ENCODE measurements around the gene PLEKHB2.
"Not testable (repeated sequence)": the region's sequence is repeated elsewhere in the genome, so short reads cannot be mapped to it uniquely, and the experiment has no call there.

Gene PLEKHB2, protein sequence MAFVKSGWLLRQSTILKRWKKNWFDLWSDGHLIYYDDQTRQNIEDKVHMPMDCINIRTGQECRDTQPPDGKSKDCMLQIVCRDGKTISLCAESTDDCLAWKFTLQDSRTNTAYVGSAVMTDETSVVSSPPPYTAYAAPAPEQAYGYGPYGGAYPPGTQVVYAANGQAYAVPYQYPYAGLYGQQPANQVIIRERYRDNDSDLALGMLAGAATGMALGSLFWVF

DNA sequence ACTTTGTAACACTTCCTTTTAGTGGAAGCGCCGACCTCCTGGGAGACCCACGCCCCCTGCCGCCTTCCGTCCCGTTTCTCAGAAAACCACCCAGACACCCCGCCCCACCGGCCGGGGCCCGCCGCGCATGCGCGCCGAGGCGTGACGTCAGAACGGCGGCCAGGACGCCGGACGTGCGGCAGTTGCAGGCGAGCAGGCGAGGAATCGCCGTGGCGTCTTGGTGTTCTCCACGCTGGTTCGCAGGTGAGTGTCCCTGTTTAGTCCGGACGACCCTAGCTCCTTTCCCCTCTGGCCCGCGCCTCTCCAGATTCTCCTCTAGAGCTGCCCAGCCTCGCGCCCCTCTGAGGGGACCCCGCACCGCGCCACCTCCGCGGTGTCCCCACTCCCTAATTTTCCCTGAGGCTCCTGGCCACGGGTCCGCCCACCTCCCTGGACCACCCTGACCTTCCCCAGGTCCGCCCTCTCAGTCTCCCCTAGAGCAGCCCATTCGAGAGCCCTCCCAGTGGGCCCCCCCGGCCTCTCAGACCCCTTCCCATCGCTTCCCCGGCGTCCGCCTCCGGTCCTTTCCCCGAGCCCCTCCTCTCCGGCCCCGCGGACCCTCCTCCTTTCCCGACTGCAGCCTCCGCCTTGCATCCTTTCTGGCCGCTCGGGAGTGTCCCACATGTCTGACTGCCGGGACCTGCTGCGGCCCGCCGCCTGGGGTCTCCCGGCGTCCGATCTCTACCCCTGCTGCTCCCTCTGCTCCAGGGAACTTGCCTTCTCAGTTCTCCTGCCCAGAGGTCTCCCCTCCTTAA is at the start of gene PLEKHB2:
TSS of gene PLEKHB2 (plus strand) at position 181 of the 794 bp plus-strand sequence. CDS start 15,606 bp downstream, outside the sequence.
- peak; percentile 91 to 94 for DNase-seq

DNA sequence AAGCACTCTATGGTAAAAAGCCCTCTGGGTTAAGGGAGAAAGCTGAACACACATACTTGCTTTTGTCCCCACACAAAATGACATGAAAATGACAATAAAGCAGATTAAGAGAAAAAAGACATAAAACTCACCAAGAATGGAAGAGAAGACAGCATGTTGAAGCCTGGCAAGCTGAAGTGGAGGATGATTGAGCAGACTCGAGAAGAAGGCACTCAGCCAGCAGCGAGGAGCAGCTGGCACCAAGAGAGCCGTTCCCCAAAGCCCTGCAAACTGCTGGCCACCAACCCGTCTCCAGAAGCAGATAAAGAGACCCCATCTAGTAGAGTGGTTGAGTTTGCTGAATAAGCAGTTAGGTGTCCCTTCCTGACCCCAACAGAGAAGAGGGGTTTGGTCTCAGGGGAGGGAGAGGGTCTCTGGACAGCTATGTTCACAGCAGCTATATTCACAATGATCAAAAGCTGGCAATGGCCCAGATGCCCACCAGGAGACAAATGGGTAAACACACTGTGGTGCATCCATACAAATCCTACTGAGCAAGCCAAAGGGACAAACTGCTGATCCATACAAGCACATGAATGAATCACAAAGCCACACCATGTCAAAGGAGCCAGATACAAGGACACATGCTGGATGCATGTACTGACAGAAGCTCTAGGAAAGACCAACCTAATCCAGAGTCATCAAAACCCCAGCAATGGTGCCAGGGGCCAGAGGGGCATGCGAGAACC is 48.8 kb upstream of the PLEKHB2 start:
- DNase-seq, result no peak

DNA sequence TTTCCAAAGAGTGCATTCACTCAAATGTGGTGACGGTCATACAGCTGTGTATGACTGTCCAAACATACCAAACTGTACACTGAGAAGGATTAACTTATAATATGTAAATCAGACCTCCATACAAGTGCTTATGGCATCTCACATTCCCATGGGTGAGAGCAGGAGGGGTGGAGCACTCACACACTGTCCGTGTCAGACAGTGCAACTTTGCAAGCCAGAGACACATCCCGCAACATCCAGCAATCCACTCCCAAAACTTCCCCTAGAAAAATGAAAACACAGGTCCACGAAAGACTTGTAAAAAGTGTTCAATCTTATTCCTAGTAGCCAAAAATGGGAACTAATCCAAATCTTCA is 48.2 kb upstream of the PLEKHB2 start:
- DNase-seq, result no peak

DNA sequence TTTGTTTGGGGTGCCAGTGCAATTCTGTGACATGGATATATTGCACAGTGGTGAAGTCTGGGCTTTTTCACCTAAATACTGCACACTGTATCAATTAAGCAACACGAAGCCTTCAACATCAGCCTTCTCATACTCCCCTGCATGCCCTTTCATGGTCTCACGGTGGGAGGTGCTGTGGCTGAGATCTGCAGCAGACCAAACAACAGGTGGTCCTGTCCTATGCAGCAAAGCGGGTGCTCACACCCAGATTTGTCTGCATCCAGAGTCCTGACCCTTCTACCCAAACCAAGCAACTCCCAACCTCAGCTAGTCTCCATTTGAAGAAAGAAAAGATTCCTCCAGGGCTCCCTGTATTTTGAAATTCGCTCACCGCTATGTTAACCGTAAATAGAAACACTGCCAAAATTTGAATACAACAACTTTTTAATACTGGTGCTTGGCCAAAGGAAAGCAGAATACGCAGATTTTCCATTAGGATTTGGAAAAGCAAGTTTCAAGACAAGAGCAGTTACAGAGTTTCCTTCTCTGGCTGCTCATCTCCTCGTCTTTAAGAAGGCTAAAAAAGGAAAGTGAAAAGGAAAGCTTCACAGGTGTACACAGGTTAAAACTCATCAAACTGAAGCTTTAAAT is 46.8 kb upstream of the PLEKHB2 start:
- DNase-seq, result no peak

DNA sequence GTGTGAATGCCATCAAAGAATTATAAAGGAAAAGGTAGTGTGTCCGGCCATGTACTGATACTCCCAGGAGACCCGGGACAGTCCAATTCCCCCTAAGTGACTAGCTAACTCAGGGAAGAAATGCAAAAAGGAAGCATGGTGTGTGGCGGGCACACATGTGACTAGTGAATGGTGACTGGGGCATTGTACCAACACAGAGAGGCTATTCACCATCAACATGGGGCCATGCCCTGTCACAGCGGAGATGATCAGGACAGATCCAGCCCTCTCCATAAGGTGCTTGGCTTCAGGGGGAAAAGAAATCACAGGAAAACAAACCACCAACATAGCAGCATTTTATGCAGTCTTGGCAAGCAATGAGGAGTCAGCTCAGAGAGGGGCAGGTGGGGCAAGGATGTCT is 46.2 kb upstream of the PLEKHB2 start:
- DNase-seq, result no peak

DNA sequence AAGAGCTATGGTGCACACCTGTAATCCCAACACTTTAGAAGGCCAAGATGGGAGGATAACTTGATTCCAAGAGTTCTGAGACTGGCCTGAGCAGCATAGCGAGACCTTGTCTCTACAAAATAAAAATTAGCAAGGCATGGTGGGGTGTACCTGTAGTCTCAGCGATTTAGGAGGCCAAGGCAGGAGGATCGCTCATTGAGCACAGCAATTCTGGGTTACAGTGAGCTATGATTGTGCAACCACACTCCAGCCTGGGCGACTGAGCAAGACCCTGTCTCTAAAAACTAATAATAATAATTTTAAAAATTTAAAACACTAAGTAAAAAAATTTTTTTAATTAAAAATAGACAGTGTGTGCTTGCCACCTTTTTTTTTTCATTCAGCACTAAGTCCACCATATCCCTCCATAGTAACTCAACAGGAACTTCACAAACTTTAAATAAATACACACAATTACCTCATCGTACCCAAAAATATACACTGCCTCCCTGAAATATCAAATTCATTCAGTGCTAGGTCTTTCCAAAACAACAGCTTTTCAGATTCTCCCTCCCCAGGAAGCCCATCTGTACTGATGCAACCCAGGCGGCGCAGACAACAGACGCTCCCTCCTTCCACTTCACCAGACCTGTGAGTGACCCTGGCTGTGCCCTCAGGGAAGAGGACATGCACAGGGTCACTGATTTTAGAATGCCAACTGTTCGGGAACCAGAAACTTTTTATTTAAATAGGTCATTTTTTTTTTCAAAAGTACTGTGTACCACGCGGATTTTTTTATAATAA is 41.4 kb upstream of the PLEKHB2 start:
- no peak for DNase-seq

DNA sequence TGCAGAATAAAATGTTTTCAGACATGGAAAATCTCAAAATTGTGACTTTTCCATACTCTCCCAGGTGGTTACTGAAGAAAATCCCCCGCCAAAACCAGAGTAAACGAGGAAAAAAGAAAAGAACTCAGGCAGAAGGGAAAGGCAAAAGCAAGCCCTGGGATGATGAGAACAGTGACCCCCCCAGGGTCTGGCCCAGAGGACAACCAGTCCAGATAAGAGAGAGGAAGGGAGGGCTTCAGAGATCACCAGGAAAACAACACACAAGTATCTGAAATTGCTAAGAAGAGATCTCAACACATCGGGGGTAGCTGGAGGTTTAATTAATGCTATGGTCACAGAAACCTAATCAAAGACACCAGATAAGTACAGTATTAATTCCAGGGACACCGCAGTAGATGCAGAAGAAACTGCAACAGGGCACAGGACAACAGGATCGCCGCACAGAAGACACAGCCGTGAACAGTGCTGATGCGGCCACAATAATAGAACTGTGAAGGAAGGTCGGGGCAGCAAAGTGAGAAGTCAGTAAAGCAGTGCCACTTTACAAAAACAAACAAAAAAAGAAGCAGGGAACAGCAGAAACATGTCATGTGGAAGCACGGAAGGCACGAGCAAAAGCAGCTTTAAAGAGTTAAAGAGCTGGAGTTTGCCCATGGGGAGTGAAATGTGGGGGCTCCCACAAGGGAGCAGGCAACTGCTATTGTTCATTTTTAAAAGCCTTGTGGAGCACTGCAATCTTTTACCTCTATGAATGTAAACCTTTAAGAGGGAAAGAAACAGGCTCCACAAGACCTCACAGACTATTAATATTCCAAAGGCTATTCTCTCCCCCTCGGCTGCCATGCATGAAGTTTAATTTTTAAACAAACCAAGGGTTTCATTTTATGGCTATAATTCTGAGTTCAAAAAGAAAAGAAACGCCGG is 40.3 kb upstream of the PLEKHB2 start:
- no peak for DNase-seq

DNA sequence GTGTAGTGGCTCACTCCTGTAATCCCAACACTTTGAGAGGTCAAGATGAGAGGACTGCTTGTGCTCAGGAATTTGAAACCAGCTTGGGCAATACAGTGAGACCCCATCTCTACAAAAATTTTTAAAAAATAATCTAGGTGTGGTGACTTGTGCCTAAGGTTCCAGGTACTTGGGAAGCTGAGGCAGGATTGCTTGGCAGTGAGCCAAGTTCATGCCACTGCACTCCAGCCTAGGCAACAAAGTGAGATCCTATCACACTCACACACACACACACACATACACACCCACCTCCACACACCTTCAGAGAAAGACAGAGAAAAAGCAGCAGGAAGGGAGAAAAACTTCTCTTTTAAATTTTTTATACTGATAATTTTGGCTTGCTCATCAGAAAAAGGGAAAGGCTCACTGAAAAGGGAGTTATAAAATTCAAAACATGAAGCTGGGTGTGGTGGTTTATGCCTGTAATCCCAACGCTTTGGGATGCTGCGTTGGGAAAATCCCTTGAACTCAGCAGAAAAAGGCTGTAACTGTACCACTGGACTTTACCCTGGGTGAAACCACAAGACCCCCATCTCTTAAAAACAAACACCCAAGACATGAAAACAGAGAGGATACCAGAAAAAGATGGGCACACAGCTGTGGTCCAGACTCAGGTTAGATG is 37.5 kb upstream of the PLEKHB2 start:
- DNase-seq, result no peak

DNA sequence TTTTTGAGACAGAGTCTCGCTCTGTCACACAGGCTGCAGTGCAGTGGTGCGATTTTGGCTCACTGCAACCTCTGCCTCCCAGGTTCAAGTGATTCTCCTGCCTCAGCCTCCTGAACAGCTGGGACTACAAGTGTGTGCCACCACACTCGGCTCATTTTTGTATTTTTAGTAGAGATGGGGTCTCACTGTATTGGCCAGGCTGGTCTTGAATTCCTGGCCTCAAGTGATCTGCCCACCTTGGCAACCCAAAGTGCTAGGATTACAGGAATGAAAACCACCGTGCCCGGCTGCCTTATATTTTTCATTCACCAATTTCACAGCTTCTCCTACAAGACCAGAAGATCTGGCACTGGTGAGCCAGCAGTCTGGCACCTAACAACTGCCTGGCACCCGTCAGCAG is 37.0 kb upstream of the PLEKHB2 start:
- not testable (repeated sequence) for DNase-seq

DNA sequence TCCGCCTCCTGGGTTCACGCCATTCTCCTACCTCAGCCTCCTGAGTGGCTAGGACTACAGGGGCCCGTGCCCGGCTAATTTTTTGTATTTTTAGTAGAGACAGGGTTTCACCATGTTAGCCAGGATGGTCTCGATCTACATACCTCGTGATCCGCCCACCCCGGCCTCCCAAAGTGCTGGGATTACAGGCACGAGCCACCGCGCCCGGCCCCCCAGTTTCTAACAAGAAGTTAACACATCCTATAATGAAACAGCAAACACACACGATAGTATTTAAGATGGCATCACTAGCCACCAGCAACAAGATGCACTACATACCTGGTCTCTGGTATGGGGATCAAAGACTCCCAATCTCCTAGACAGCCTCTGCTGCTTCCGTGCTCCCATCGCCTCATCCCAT is 29.6 kb upstream of the PLEKHB2 start:
- not testable (repeated sequence) for DNase-seq

DNA sequence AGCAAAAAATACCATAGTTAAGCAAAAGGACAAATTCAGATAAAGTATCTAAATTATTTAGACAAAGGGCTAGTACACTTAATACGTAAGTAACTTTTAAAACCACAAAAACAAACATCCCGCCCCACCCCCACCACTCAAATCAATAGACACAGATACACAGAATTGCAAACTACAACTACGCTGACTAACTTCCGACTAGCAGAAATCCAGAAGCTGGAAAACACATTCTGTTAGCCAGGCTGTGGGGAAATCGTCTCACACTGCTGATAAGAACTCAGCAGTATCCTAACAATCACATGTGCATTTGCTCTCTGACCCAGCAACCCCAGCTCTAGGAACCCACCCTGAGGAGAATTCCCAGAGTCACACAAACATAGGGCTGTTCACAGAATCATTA is 28.4 kb upstream of the PLEKHB2 start:
- no peak for DNase-seq

DNA sequence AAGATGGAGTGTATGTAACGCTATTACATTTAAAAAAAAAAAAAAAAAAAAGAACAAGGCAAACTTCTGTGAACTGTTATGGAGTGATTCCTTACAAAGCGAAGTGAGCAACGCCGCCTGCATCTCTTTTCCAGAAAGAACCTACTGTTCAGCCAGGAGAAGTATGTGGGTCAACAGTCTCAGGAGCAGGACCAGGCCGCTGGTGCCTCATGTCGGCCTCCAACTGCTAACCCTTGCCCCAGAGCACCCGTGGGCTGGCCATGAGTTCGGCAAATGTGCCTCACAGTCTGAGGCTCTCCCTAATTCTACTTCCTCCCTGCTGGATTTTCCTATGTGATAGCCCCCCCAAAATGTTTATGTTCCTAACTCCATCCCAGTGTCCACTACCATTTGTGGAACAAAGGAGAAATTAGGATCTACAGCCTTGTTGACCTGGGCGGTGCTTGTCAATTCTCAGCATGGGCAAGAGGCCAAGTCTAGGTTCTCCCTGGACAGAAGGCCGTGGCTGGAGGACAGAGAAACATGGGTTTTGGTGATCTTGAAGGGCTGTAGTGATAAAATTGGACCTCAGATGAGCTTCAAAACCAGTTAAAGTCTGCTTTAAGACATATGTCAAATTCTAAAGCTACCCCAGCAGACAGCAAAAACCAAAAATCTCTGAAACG is 27.8 kb upstream of the PLEKHB2 start:
- DNase-seq, result no peak

DNA sequence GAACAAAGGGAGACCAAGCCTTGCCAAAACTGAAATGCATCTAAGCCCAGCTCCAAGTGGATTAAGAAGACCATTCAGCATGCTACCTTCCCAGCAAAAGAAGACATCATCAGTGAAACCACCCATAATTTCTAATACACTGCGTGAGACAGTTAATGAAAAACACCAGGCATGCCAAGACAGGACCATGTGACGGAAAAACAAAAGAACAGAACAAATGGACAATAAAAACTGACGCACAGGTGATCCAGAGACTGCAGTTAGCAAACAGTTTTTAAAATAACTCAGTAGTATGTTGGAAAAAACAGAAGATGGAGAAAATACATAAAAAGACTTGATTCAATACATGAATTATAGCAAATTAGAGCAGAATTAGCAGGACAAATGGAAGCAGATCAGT is 27.2 kb upstream of the PLEKHB2 start:
- DNase-seq, result no peak

DNA sequence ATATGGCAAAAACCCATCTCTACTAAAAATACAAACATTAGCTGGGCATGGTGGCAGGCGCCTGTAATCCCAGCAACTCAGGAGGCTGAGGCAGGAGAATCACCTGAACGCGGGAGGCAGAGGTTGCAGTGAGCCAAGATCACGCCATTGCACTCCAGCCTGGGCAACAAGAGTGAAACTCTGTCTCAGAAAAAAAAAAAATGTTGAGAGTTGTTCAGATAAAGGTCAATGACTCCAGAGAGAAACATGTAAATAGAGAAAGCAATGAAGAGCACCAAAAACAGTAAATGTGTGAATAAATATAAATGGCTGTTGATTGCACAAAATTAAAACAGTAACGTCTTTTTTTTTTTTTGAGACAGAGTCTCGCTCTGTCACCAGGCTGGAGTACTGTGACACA is 25.2 kb upstream of the PLEKHB2 start:
- not testable (repeated sequence) for DNase-seq

DNA sequence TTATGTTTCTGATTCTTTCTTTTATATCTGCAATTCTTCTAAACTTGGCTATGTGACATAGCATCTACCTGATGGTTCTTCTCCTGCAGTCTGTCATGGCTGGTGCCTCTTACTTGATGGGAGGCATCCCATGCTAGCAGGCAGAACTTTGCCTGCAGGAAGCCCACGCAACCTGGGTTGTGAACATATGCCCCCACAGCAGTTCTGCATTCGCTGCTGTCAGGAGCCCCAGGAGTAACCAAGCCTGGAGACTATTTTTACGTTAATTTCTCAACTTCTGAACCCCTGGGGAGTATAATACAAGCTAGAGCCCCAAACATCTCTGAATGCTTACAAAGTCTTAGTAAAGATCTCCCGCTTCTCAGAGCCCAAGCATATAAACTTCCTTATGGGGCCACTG is 23.9 kb upstream of the PLEKHB2 start:
- no peak for DNase-seq

DNA sequence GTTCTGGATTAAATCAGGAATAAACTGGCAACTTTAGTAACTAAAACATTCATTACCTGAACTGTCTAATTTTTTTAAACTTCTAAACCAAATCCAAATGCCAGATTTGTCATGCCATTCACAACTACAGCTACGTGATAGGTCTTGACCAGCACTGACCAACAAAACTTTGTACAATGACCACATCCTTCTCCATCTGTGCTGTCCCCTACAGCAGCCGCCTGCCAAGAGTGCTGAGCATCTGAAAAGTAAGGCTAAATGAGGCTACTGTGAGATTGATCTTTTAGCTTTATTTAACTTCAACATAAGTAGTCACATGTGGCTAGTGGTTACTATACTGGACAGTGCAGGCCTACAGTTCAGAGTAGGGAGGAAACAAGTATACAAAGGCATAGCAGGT is 19.5 kb upstream of the PLEKHB2 start:
- no peak for DNase-seq

DNA sequence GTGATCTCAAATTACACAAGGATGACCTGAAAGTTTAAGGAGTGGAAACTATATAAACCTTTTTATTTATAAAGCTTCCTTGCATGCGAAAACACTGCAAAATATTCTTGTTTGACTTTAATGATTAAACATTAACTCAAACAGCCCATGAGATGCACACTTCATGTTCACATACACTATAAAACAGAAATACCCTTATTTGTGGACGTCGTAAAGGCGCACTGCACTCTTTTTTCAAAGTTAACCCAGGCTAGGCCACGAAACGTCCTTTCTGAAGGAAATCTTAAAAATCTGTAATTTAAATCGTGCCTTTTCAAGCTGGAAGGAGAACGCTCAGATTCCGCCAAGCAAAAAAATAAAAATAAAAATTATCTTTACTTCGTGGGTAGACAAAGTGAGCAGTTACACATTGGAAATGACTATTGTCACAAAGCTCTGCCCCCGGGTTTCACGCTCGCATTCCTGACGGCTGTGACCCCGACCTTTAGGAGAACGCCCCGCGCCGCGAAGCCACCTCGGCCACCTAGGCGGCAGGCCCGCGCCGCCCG is 12.6 kb upstream of the PLEKHB2 start:
- peak in 1 of 2 experiments; percentile 48 for DNase-seq

DNA sequence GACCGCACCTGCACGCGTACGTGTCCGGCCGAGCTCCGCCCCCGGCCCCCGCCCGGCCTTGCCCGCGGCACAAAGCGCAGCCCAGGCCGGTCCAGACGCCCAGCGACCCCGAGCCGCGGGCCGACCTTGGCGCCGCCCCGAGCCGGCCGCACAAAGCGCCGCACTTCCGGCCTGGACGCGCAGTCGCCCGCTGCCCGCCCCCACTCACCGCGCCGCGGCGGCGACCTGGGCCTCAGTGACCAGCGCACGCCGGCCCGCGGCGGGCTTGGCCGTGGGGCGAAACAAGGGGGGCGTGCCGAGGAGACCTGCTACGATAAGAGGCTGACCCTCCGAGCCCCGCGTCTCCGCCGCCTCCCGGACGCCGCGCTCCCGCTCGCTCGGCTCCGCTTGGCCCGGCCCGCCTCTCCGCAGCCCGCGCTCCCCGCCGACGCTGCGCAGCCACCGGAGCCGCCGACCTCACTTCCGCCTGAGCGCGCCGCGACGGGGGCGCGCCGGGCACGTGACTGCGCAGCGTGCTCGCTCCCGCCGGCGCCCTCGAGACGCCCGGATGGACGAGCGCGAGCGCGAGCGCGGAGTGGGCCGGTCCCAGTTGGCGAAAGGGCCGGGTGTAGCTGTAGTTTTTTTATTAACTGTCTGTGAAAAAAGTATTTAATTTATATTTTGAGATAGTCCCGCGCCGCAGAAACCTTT is 12.0 kb upstream of the PLEKHB2 start, which contains the start of gene FAM168B:
TSS of gene FAM168B (minus strand) at position 455 of the 690 bp plus-strand sequence. CDS start 10,814 bp downstream, outside the sequence.
- peak; percentile 82 to 86 for DNase-seq

Measured in activated CD4-positive, alpha-beta T cell treated with anti-CD3 and anti-CD28 coated beads, Interleukin-2, amount 50 U/mL, for 48 hours (primary cell).